IMR-90 (cell line): Measurements from ENCODE around the gene AGAP1.

Experiments
- CTCF ChIP-seq: conservative IDR thresholded peaks from 2 replicates; pipeline ENCODE4 v1.5.1; 2012; ENCODE audit warnings: mild to moderate bottlenecking, low read depth, low read length, improper control_type of control experiment
- SMC3 ChIP-seq: fragments of 150-350 bp; IDR thresholded peaks from 2 replicates; pipeline ENCODE4 v1.6.1; 2016; ENCODE audit warnings: low read depth, mild to moderate bottlenecking, antibody characterized with exemption, low read length, moderate library complexity

- no peak for TF ChIP-seq CTCF
- TF ChIP-seq SMC3, result no peak
These were observed 2.4 kb downstream of the AGAP1 start for GRCh38 chr2:235496239-235496621.
